ENCODE results near the gene MAPK6. TPM values are rescaled to one million over a fixed set of nuclear protein-coding genes. Genes with fewer than 3 reads are reported as not detected.

The MAPK6 gene
- total RNA-seq, 2 experiments from 2014 or later, result 44.7 to 53.0 TPM

- no peaks in the 10 kb centered on the region for H3K27me3 Mint-ChIP-seq
- peaks cover 2% of the 10 kb centered on the region for H3K4me1 Mint-ChIP-seq
- no peak overlapping the region for H3K4me3 Mint-ChIP-seq
- DNase-seq, result no peak
- H3K9me3 Mint-ChIP-seq (ENCODE audit: low read depth), result no peaks in the 10 kb centered on the region
- CTCF ChIA-PET, result interaction anchor here (0.7 to 2.1 kb wide), 4 partner anchors 10 to 167 kb away, joined by 3 to 5 read pairs (median 4); no protein-coding TSS in a partner anchor
- peak overlapping the region; percentile 5 for H3K27ac Mint-ChIP-seq
- peaks cover 49% of the 10 kb centered on the region for H3K36me3 Mint-ChIP-seq
- ATAC-seq, result no peak
Observed at GRCh38 chr15:52060501-52060900, 41.5 kb downstream of the MAPK6 start.

DNA sequence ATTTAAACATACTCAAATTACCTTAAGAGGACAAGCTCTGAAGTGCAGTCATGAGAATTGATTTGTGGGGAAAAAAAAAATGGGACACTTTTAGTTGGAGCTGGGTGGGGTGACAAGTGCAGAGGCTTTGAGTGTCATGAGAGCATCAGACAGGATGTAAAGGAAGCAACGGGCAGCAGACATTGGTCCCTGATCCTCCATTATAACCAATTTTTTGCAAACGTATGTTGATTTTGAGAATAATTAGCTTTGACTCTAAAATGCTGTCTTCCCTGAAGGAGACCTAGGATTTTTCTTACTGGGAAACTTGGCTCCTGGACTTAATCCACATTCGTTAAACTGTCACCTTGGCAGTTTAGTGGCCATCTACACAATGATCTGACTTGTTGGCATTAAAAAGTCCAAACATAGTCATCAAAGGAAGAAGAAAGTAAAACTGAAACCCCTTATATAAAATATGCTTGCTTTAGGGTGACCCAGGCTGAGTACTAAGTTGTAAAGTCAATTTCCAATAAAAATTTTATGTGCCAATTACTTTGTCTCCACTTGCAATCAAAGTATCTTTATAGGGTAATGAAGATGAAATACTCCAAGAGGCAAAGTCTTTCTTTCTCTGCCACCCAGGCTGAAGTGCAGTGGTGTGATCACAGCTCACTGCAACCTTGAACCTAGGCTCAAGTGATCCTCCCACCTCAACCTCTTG, 48.0 kb downstream of the MAPK6 start:
- H3K27ac Mint-ChIP-seq, result peak overlapping the region; percentile 8
- peaks cover 19% of the 10 kb centered on the region for H3K4me1 Mint-ChIP-seq
- DNase-seq, result no peak
- H3K36me3 Mint-ChIP-seq, result peaks cover 25% of the 10 kb centered on the region
- CTCF ChIA-PET, result interaction anchor here (0.7 to 3.1 kb wide), 6 partner anchors 11 to 204 kb away, joined by 3 to 21 read pairs (median 3); no protein-coding TSS in a partner anchor
- no peak overlapping the region for H3K4me3 Mint-ChIP-seq
- no peaks in the 10 kb centered on the region for H3K27me3 Mint-ChIP-seq
- no peaks in the 10 kb centered on the region for H3K9me3 Mint-ChIP-seq (ENCODE audit: low read depth)
- peak; percentile 51 for ATAC-seq

- DNase-seq, result no peak
- Mint-ChIP-seq H3K27ac (no peak overlapping the region), H3K27me3 (no peaks in the 10 kb centered on the region), H3K9me3 (ENCODE audit: low read depth) (no peaks in the 10 kb centered on the region), H3K36me3 (peaks cover 25% of the 10 kb centered on the region), H3K4me3 (no peak overlapping the region), H3K4me1 (peaks cover 19% of the 10 kb centered on the region)
- no peak for ATAC-seq
- CTCF ChIA-PET, result interaction anchor here (0.9 to 3.1 kb wide), 3 partner anchors 11 to 24 kb away, joined by 3 to 21 read pairs (median 3); no protein-coding TSS in a partner anchor
Observed at GRCh38 chr15:52067545-52067926, 48.5 kb downstream of the MAPK6 start.

GRCh38 chr15:52068004-52068615, 49.1 kb downstream of the MAPK6 start:
- H3K27me3 Mint-ChIP-seq, result no peaks in the 10 kb centered on the region
- CTCF ChIA-PET, result interaction anchor here (1.4 to 3.1 kb wide), 2 partner anchors 10 to 17 kb away, joined by 3 to 21 read pairs; no protein-coding TSS in a partner anchor
- peaks cover 19% of the 10 kb centered on the region for H3K4me1 Mint-ChIP-seq
- H3K9me3 Mint-ChIP-seq (ENCODE audit: low read depth), result no peaks in the 10 kb centered on the region
- peaks cover 21% of the 10 kb centered on the region for H3K36me3 Mint-ChIP-seq
- H3K4me3 Mint-ChIP-seq, result no peak overlapping the region
- no peak for DNase-seq
- ATAC-seq, result no peak
- H3K27ac Mint-ChIP-seq, result no peak overlapping the region

GRCh38 chr15:52069559-52069958, 50.5 kb downstream of the MAPK6 start:
- Mint-ChIP-seq H3K27me3 (no peaks in the 10 kb centered on the region), H3K4me3 (no peak overlapping the region), H3K27ac (no peak overlapping the region), H3K36me3 (peaks cover 9% of the 10 kb centered on the region), H3K4me1 (peaks cover 17% of the 10 kb centered on the region), H3K9me3 (ENCODE audit: low read depth) (no peaks in the 10 kb centered on the region)
- no peak for DNase-seq
- ATAC-seq, result no peak
- CTCF ChIA-PET, result interaction anchor here (1.2 to 3.2 kb wide), 2 partner anchors 9 to 97 kb away, joined by 4 to 20 read pairs; no protein-coding TSS in a partner anchor

DNA sequence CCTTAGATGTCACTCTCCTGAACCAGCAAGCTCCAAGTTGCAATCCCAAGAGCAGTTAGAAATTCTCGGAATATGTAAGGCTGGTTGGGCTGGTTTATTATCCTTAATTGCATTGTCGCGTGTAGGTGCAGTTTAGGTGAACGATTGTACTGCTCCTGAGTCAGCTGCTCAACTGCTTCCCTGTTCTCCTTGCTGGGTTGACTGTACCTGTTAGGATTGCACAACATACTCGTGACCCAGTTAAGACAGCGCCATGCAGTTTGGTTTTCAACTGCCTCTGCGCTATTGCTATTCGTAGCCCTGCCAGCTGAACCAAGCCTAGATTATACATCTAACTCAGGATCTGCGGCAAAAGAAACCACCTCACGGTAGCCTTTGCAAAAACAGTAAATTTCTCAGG, 52.6 kb downstream of the MAPK6 start:
- Mint-ChIP-seq H3K4me3 (no peak overlapping the region), H3K36me3 (peaks cover 2% of the 10 kb centered on the region), H3K4me1 (peaks cover 12% of the 10 kb centered on the region), H3K9me3 (ENCODE audit: low read depth) (no peaks in the 10 kb centered on the region), H3K27ac (no peak overlapping the region), H3K27me3 (no peaks in the 10 kb centered on the region)
- CTCF ChIA-PET, result interaction anchor here (1.0 to 3.2 kb wide), 4 partner anchors 7 to 64 kb away, joined by 3 to 20 read pairs (median 4); no protein-coding TSS in a partner anchor
- ATAC-seq (no peak), DNase-seq (no peak)

DNA sequence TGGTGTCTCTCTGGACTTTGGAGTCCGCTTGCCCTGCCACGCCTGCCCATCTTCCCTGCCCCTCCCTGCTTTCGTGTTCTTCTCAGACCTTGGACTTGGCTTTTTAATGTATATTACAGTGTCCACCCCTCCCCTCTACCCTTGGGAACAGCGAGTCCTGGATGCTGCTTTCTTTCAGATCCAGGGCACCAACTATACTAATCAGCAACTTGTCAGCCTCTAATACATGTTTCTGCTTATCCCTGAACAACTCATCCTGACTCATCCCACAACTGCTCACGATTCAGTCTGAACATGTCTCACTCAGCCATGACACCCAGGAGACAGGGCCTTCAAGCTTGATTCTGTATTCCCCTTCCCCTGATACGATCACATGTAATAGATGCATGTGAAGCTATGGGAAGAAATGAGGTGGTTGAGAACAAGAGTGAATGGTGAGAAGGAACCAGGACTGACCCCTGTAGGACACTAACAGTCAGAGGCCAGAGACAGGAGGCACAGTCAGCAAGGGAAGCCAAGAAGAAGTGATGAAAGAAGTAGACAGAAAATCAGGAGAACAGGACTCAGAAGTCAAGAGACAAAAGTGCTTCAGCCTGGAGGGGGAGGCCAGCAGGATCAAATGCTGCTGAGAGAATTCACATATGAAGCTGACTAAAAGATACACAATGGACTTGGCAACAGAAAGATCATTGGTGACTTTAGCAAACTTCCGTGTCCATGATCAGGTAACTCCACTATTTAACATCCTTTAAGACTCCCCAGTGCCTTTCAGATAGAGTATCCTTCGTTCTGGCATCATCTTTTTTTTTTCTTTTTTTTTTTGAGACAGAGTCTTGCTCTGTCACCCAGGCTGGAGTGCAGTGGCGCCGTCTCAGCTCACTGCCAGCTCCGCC, 58.1 kb downstream of the MAPK6 start:
- no peaks in the 10 kb centered on the region for H3K27me3 Mint-ChIP-seq
- no peak overlapping the region for H3K4me3 Mint-ChIP-seq
- H3K36me3 Mint-ChIP-seq, result no peaks in the 10 kb centered on the region
- peak; percentile 37 for ATAC-seq
- H3K9me3 Mint-ChIP-seq (ENCODE audit: low read depth), result no peaks in the 10 kb centered on the region
- no peak for DNase-seq
- H3K4me1 Mint-ChIP-seq, result peaks cover 31% of the 10 kb centered on the region
- H3K27ac Mint-ChIP-seq, result no peak overlapping the region
- CTCF ChIA-PET, result interaction anchor here (0.8 to 4.0 kb wide), 11 partner anchors 7 to 189 kb away, joined by 3 to 29 read pairs (median 8); partner anchors contain the start of gene LEO1

DNA sequence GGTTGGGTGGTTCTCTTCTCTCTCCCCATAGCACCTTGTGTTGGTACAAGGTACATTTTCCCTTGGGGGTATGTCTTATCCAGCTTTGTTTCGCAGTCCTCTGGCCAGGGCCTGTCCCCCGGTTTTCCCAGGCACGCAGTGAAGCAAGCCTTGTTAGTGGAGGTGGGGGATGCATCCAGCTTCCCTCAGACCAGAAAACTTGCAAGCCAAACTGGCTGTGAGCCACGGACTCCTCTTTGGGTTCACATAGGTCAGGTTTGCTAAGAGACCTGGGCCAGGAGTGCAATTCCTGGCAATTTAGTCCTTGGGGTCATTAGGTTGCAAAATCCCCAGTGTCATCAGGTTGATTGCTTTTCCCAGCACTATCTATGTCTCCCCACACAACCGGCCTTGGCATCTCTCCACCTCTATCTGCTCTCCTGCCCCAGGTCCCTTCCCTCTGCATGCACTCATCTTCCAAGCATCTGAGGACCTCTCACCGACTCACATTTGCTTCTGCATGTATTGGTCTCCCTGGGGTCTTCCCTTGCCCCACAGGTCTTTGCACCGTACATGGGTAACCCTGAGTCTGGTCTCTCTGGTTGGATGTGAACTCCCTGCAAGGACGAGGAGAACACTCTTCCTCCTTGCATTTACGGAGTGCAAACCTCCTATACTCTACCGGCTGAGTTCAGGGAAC, 59.3 kb downstream of the MAPK6 start:
- ATAC-seq (no peak), DNase-seq (no peak)
- Mint-ChIP-seq H3K4me3 (no peak overlapping the region), H3K4me1 (peaks cover 43% of the 10 kb centered on the region), H3K36me3 (no peaks in the 10 kb centered on the region), H3K27me3 (no peaks in the 10 kb centered on the region), H3K27ac (no peak overlapping the region), H3K9me3 (ENCODE audit: low read depth) (no peaks in the 10 kb centered on the region)
- CTCF ChIA-PET, result interaction anchor here (0.6 to 4.0 kb wide), 35 partner anchors 8 to 149 kb away, joined by 3 to 29 read pairs (median 5); partner anchors contain the start of genes BCL2L10 and LEO1

GRCh38 chr15:52078876-52079700, 60.1 kb downstream of the MAPK6 start:
- ATAC-seq (peak; percentile 79), DNase-seq (peak; percentile 87)
- peaks cover 2% of the 10 kb centered on the region for H3K36me3 Mint-ChIP-seq
- H3K4me3 Mint-ChIP-seq, result no peak overlapping the region
- H3K9me3 Mint-ChIP-seq (ENCODE audit: low read depth), result no peaks in the 10 kb centered on the region
- H3K27me3 Mint-ChIP-seq, result no peaks in the 10 kb centered on the region
- CTCF ChIA-PET, result interaction anchor here (0.6 to 4.0 kb wide), 35 partner anchors 9 to 148 kb away, joined by 3 to 29 read pairs (median 5); partner anchors contain the start of genes BCL2L10 and LEO1
- peaks cover 49% of the 10 kb centered on the region for H3K4me1 Mint-ChIP-seq
- no peak overlapping the region for H3K27ac Mint-ChIP-seq

- CTCF ChIA-PET, result interaction anchor here (0.8 to 4.0 kb wide), 20 partner anchors 10 to 147 kb away, joined by 3 to 29 read pairs (median 7); partner anchors contain the start of genes BCL2L10 and LEO1
- ATAC-seq (no peak), DNase-seq (no peak)
- Mint-ChIP-seq H3K27ac (no peak overlapping the region), H3K36me3 (peaks cover 2% of the 10 kb centered on the region), H3K4me3 (no peak overlapping the region), H3K4me1 (peaks cover 49% of the 10 kb centered on the region), H3K9me3 (ENCODE audit: low read depth) (no peaks in the 10 kb centered on the region), H3K27me3 (no peaks in the 10 kb centered on the region)
Observed at GRCh38 chr15:52080031-52080430, 61.0 kb downstream of the MAPK6 start.

DNA sequence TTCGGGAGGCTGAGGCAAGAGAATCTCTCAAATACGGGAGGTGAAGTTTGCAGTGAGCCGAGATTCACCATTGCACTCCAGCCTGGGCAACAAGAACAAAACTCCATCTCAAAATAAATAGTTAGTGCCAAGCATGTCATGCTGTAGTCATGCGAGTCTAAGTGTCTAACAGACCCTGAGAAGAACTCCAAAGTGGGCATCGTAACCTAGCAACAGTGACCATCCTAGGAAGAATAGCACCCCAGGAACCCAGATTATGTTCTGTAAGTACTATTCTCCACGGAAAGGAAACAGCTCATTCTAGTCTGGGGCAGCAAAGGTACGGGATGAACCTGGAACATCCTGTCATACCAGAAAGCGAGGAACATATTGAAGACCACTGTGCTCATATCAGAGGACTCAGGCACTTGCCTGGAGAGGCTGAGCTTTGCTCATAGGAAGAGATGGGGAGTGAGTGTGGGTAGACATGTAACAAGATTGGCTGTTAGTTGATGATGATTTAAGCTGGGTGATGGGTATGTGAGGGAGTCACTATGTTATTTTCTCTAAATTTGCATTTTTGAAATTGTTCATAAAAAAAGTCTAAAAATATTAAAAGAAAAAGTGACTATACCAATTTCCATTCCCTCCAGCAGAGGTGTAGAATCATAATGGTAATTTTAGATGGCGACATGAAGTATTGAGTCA, 61.8 kb downstream of the MAPK6 start:
- Mint-ChIP-seq H3K4me1 (peaks cover 49% of the 10 kb centered on the region), H3K27ac (no peak overlapping the region), H3K36me3 (peaks cover 2% of the 10 kb centered on the region), H3K4me3 (no peak overlapping the region), H3K27me3 (no peaks in the 10 kb centered on the region), H3K9me3 (ENCODE audit: low read depth) (no peaks in the 10 kb centered on the region)
- ATAC-seq, result no peak
- CTCF ChIA-PET, result interaction anchor here (0.8 to 4.0 kb wide), 10 partner anchors 9 to 147 kb away, joined by 3 to 29 read pairs (median 4); partner anchors contain the start of gene LEO1
- no peak for DNase-seq

All from activated CD8-positive, alpha-beta memory T cell treated with anti-CD3 and anti-CD28 coated beads, Interleukin-2, amount 10 ng/mL, durations not matched to agents 7 days and 5 days (primary cell).